Activated T-helper 1 cell treated with anti-CD3 and anti-CD28 coated beads, Interleukin-2, amount 50 U/mL, for 16 hours (primary cell): ENCODE results near the gene LRTM2.

Experiments used
- DNase-seq, 2 donors: peaks; one replicate each; pipeline ENCODE4 v3.0.0-alpha.2; 2020; ENCODE audit warnings: low read depth in 1 of 2, low spot score in 1 of 2

The LRTM2 gene

GRCh38 chr12:1882850-1883470 is 62.6 kb downstream of the LRTM2 start:
- no peak for DNase-seq

GRCh38 chr12:1883513-1883912 is 63.1 kb downstream of the LRTM2 start:
- DNase-seq = no peak

GRCh38 chr12:1884651-1885050 is 64.3 kb downstream of the LRTM2 start:
- DNase-seq = no peak

- no peak for DNase-seq
These were observed 64.8 kb downstream of the LRTM2 start for GRCh38 chr12:1885082-1885596.

- no peak for DNase-seq
These were observed 65.4 kb downstream of the LRTM2 start for GRCh38 chr12:1885599-1886245.
